HepG2 (cell line): ENCODE measurements around the gene GDF2. TPM values are rescaled to one million over a fixed set of nuclear protein-coding genes. Genes with fewer than 3 reads are reported as not detected.

Experiments
- ATAC-seq: fragments of 200-7000 bp; cut with Tn5 transposase; 3 replicates; pipeline ENCODE4 v1.9.1; 2020; ENCODE audit warnings: mild to moderate bottlenecking, moderate library complexity
- BruUV-seq: library from RNA; stranded (reverse); fragments of 400-500 nt; replicated peaks from 2 replicates; lab custom pipeline; 2021; lab: Mats Ljungman, UMichigan
- CTCF ChIA-PET: fragments of 300-600 bp; formaldehyde crosslinking; extraction: SDS; loops from one replicate; lab custom pipeline; 2021; ENCODE audit warnings: low total read pairs, inconsistent platforms, low intra/inter-chr PET ratio; lab: Yijun Ruan, JAX
- POLR2A ChIA-PET: fragments of 350-600 bp; sonication (Branson Sonifier 250); formaldehyde crosslinking; loops from one replicate; lab custom pipeline; 2020; ENCODE audit warnings: antibody characterized with exemption, inconsistent platforms; lab: Yijun Ruan, JAX
- DNase-seq: peaks from one replicate; pipeline ENCODE4 v3.0.0-alpha.2; 2015; ENCODE audit warnings: low spot score
- FAIRE-seq: peaks from 3 replicates; lab custom pipeline; 2011; peaks lifted over from hg19 to GRCh38; lab: Jason Lieb, UNC
- H2AFZ ChIP-seq: one replicate; pipeline ENCODE4 v1.6.1; 2011; ENCODE audit warnings: low read length, inconsistent platforms
- H3K27ac ChIP-seq: fragments of 300-600 bp; 3 replicates; pipeline ENCODE4 v1.8.0; 2011; ENCODE audit warnings: mixed run types, mild to moderate bottlenecking, mixed read lengths, low read length, inconsistent platforms; ENCODE audit not compliant: insufficient read depth; ENCODE audit errors: extremely low read length
- H3K27me3 ChIP-seq, 2 experiments: fragments of 200-600 bp in 1 of 2; 2 replicates in 1 of 2; 3 replicates in 1 of 2; pipeline versions ENCODE4 v1.6.0 to v1.8.0; 2011; ENCODE audit warnings: low read length in 2 of 2, mild to moderate bottlenecking in 2 of 2, moderate library complexity in 2 of 2, inconsistent platforms in 1 of 2; ENCODE audit not compliant: insufficient read depth in 2 of 2, control insufficient read depth in 1 of 2
- H3K36me3 ChIP-seq, 2 experiments: fragments of 200-600 bp in 1 of 2; replicated peaks in 1 of 2; 2 replicates in 1 of 2; 3 replicates in 1 of 2; pipeline versions ENCODE4 v1.5.1 to v1.8.0; 2011; ENCODE audit warnings: low read length in 2 of 2, inconsistent platforms in 1 of 2; ENCODE audit not compliant: insufficient read depth in 2 of 2, control insufficient read depth in 1 of 2
- H3K4me1 ChIP-seq: 2 replicates; pipeline ENCODE4 v1.5.1; 2012; ENCODE audit warnings: low read length, inconsistent platforms; ENCODE audit not compliant: insufficient read depth
- H3K4me2 ChIP-seq: 2 replicates; pipeline ENCODE4 v1.6.0; 2011; ENCODE audit warnings: low read depth, low read length, inconsistent platforms
- H3K4me3 ChIP-seq, 3 experiments: fragments of 200-600 bp in 1 of 3; sonication (generic), shearing (Covaris generic) in 1 of 3; replicated peaks in 1 of 3; 2 replicates each; pipeline ENCODE4 v1.5.1; 2011 to 2016; ENCODE audit warnings: low read length in 3 of 3, inconsistent platforms in 2 of 3, low read depth in 2 of 3, mild to moderate bottlenecking in 2 of 3, control low read depth in 1 of 3, mixed read lengths in 1 of 3; ENCODE audit not compliant: insufficient read depth in 1 of 3
- H3K79me2 ChIP-seq: one replicate; pipeline ENCODE4 v1.6.1; 2011; ENCODE audit warnings: low read length, inconsistent platforms; ENCODE audit not compliant: insufficient read depth
- H3K9ac ChIP-seq: 2 replicates; pipeline ENCODE4 v1.6.0; 2011; ENCODE audit warnings: mild to moderate bottlenecking, low read depth, low read length, inconsistent platforms; ENCODE audit not compliant: insufficient read depth
- H3K9me3 ChIP-seq: 2 replicates; pipeline ENCODE4 v1.5.1; 2012; ENCODE audit warnings: mild to moderate bottlenecking, low read length
- H4K20me1 ChIP-seq: 2 replicates; pipeline ENCODE4 v1.6.0; 2011; ENCODE audit warnings: inconsistent platforms, mild to moderate bottlenecking, low read length, moderate library complexity; ENCODE audit not compliant: insufficient read depth
- MEF2D ChIP-seq: sonication (generic); formaldehyde crosslinking; IDR thresholded peaks from 2 replicates; pipeline ENCODE4 v1.5.1; 2020; ENCODE audit warnings: mild to moderate bottlenecking, missing genetic modification reagents
- NFKBIZ ChIP-seq: IDR thresholded peaks from 2 replicates; pipeline ENCODE4 v1.6.1; 2018; ENCODE audit warnings: missing genetic modification reagents, missing compliant biosample characterization
- PAF1 ChIP-seq: IDR thresholded peaks from 2 replicates; pipeline ENCODE4 v1.6.1; 2016; ENCODE audit warnings: missing genetic modification reagents, missing compliant biosample characterization
- YEATS2 ChIP-seq: sonication (generic); formaldehyde crosslinking; IDR thresholded peaks from 2 replicates; pipeline ENCODE4 v1.4.0; 2020; ENCODE audit warnings: missing genetic modification reagents, borderline replicate concordance
- ZNF10 ChIP-seq: sonication (generic); formaldehyde crosslinking; IDR thresholded peaks from 2 replicates; pipeline ENCODE4 v1.4.0; 2020; ENCODE audit warnings: mild to moderate bottlenecking, low read depth, missing genetic modification reagents, borderline replicate concordance
- ZNF337 ChIP-seq: sonication (generic); formaldehyde crosslinking; IDR thresholded peaks from 2 replicates; pipeline ENCODE4 v1.5.1; 2020; ENCODE audit warnings: missing genetic modification reagents, low read depth, mild to moderate bottlenecking, borderline replicate concordance
- ZNF570 ChIP-seq: sonication (generic); formaldehyde crosslinking; IDR thresholded peaks from 2 replicates; pipeline ENCODE4 v1.4.0; 2020; ENCODE audit warnings: mild to moderate bottlenecking, missing genetic modification reagents, borderline replicate concordance
- WGBS: methylation state at CpG from one replicate; pipeline ENCODE4 v1.1.6; 2017; ENCODE audit warnings: low lambda C conversion rate; 5-methylcytosine and 5-hydroxymethylcytosine counted together
- in situ Hi-C: cut with HindIII; loops from 2 replicates; pipeline ENCODE4 v1.10.0; 2017; ENCODE audit warnings: low pct_unique_long_range_greater_than_20kb; ENCODE audit not compliant: extremely low pct_ligation_motif_present
- intact Hi-C: fragments of 100-400 bp; cut with micrococcal nuclease; formaldehyde crosslinking; loops from one replicate; pipeline ENCODE4 v1.10.0; 2022; ENCODE audit not compliant: unreplicated experiment
- polyA plus RNA-seq, 8 experiments: library from polyadenylated mRNA; depleted of rRNA in 3 of 8; stranded (reverse) in 7 of 8; unstranded in 1 of 8; fragments of >200 nt; fragmentation: Illumina TruSeq in 4 of 8; extraction: Trizol in 4 of 8; gene quantifications; 2 replicates each; pipeline versions ENCODE4 v1.2.1 to v1.2.3, GENCODE V29; 2011 to 2016; ENCODE audit warnings: low read depth in 4 of 8, missing spikeins in 1 of 8, mixed read lengths in 1 of 8; ENCODE audit not compliant: insufficient read depth in 1 of 8
- total RNA-seq, 5 experiments: library from RNA; depleted of rRNA; stranded (reverse); fragments of >200 nt; fragmentation: Illumina TruSeq; extraction: Trizol; gene quantifications; 2 replicates each; pipeline ENCODE4 v1.2.3, GENCODE V29; 2016; ENCODE audit warnings: low read depth in 1 of 5

The GDF2 gene
- total and polyA plus RNA-seq, 2 of the 13 experiments (the other 11 are each of a cell fraction or from before 2014, with no cell fraction given), result not detected

GRCh38 chr10:47287805-47288204 lies 34.4 kb upstream of the GDF2 start:
- BruUV-seq, result no TSS peak
- Histone ChIP-seq H2AFZ (no peak overlapping the region), H3K9ac (no peak overlapping the region), H3K79me2 (no peaks in the 10 kb centered on the region), H4K20me1 (no peaks in the 10 kb centered on the region), H3K36me3 (no peaks in the 10 kb centered on the region), H3K9me3 (no peaks in the 10 kb centered on the region), H3K4me2 (no peak overlapping the region), H3K27me3 (peaks cover 2 to 12% of the 10 kb centered on the region in 2 experiments; a peak in 3 of 5 replicates), H3K27ac (no peak overlapping the region), H3K4me1 (no peaks in the 10 kb centered on the region), H3K4me3 (no peak overlapping the region)
- in situ Hi-C loops, result no loop called here
- WGBS, result 18% methylated on average over 5 of the region's 6 CpGs
- DNase-seq (no peak), ATAC-seq (no peak), FAIRE-seq (no peak)
- ChIA-PET POLR2A (no interaction called here), CTCF (no interaction called here)
- intact Hi-C loops, result no loop called here
- TF ChIP-seq NFKBIZ (no peak), MEF2D (CRISPR knock-in tag) (no peak)

- WGBS, result 17% methylated on average over 8 of the region's 8 CpGs
- in situ Hi-C loops (no loop called here), intact Hi-C loops (no loop called here)
- no peaks in the 10 kb centered on the region for H3K4me1 ChIP-seq
- no peak for FAIRE-seq
- H3K4me3 ChIP-seq, result no peak overlapping the region
- H3K79me2 ChIP-seq, result no peaks in the 10 kb centered on the region
- no peak overlapping the region for H3K4me2 ChIP-seq
- no TSS peak for BruUV-seq
- DNase-seq, result no peak
- no peak for TF ChIP-seq YEATS2 (CRISPR knock-in tag)
- no peak for TF ChIP-seq ZNF570 (CRISPR knock-in tag)
- no peak for TF ChIP-seq ZNF10 (CRISPR knock-in tag)
- TF ChIP-seq ZNF337 (CRISPR knock-in tag), result no peak
- no peak for TF ChIP-seq PAF1 (CRISPR knock-in tag)
- H3K27me3 ChIP-seq, result peaks cover 2 to 12% of the 10 kb centered on the region in 2 experiments; a peak in 3 of 5 replicates
- POLR2A ChIA-PET, result no interaction called here
- no peaks in the 10 kb centered on the region for H3K36me3 ChIP-seq
- no peak overlapping the region for H3K27ac ChIP-seq
- no peak overlapping the region for H3K9ac ChIP-seq
- CTCF ChIA-PET, result no interaction called here
- no peaks in the 10 kb centered on the region for H3K9me3 ChIP-seq
- no peaks in the 10 kb centered on the region for H4K20me1 ChIP-seq
- no peak for ATAC-seq
- H2AFZ ChIP-seq, result no peak overlapping the region
These were observed 34.0 kb upstream of the GDF2 start for GRCh38 chr10:47288236-47288635.
